ENCODE measurements around the gene SHB.
"Not testable (repeated sequence)": the region's sequence is repeated elsewhere in the genome, so short reads cannot be mapped to it uniquely, and the experiment has no call there.

The SHB gene

DNA sequence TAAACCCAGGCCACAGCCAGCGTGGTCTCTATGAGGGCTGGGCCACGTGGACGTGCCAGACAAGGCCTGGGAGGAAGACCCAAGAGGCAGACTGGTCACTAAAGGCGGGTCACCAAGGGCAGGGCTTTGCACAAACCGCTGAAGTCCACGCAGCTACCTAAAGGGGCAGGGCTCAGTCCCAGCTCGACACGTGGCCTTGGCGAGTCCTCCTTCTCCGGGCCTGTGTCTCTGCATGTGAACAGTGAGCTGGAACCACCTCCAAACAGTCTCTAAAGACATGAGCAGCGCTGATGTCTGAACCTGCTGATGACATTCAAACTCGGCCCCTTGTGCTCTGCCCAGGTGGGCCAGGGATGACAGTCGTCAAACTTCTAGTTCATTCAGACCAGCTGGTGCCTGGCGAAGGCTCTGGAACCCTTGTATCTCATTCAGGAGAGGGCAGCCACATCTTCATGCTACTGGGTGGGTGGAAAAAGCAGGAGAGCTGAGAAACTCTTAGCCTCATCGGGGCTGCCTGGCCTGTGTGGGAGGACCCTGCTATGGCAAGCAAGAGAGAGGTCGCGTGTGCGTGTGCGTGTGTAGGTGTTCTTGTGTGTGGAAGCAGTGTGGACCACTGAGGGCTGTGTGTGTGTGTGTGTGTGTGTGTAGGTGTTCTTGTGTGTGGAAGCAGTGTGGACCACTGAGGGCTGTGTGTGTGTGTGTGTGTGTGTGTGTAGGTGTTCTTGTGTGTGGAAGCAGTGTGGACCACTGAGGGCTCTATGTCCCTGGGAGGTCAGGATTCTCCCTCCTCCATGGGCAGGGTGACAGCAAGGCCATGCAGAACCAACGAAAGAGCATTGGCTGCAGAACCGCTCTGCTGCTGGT lies 151.0 kb downstream of the SHB start:
- no peak overlapping the region for H3K4me3 ChIP-seq (ENCODE audit: low read depth, low read length)
- no peaks in the 10 kb centered on the region for H3K27me3 ChIP-seq (ENCODE audit: control insufficient read depth, insufficient read depth, low read length)
- H3K4me1 ChIP-seq (ENCODE audit: control insufficient read depth, insufficient read depth, low read length) = peaks cover 55% of the 10 kb centered on the region
- no peak overlapping the region for H3K9ac ChIP-seq (ENCODE audit: low read length)
- no peak overlapping the region for H3K27ac ChIP-seq (ENCODE audit: low read depth, low read length)
- H3K36me3 ChIP-seq (ENCODE audit: control insufficient read depth, insufficient read depth, low read length) = peaks cover 10% of the 10 kb centered on the region; the same call in 1 of the 2 replicates
- H3K9me3 ChIP-seq (ENCODE audit: control insufficient read depth, insufficient read depth, low read depth, low read length) = no peaks in the 10 kb centered on the region

DNA sequence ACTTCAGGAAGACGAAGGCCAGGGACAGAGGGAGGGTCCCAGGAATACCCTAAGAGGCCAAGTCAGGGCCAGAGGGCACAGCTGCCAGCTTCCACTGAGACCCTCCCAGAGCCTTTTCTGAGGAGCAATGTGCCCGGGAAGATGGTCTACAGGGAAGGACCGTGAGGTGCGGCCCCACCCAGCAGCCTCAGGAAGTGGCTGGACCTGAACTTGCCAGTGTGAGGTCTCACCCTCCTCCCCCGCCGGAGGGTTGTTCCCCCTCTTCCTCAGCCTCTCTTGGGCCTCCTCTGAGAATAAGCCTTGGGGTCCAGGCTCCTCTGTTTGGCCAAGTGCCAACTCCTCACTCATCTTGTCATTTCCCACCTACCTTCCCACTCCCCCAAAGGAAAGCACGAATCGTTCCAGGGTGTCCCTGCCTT lies 151.7 kb downstream of the SHB start:
- Histone ChIP-seq H3K9ac (ENCODE audit: low read length) (no peak overlapping the region), H3K36me3 (ENCODE audit: control insufficient read depth, insufficient read depth, low read length) (peaks cover 10% of the 10 kb centered on the region; the same call in 1 of the 2 replicates), H3K27me3 (ENCODE audit: control insufficient read depth, insufficient read depth, low read length) (no peaks in the 10 kb centered on the region), H3K4me1 (ENCODE audit: control insufficient read depth, insufficient read depth, low read length) (peaks cover 48% of the 10 kb centered on the region), H3K9me3 (ENCODE audit: control insufficient read depth, insufficient read depth, low read depth, low read length) (no peaks in the 10 kb centered on the region), H3K27ac (ENCODE audit: low read depth, low read length) (no peak overlapping the region), H3K4me3 (ENCODE audit: low read depth, low read length) (no peak overlapping the region)

GRCh38 chr9:37916471-37917312 lies 152.3 kb downstream of the SHB start:
- peaks cover 10% of the 10 kb centered on the region; the same call in 1 of the 2 replicates for H3K36me3 ChIP-seq (ENCODE audit: control insufficient read depth, insufficient read depth, low read length)
- H3K27ac ChIP-seq (ENCODE audit: low read depth, low read length) = no peak overlapping the region
- H3K4me3 ChIP-seq (ENCODE audit: low read depth, low read length) = no peak overlapping the region
- H3K27me3 ChIP-seq (ENCODE audit: control insufficient read depth, insufficient read depth, low read length) = no peaks in the 10 kb centered on the region
- peaks cover 41% of the 10 kb centered on the region for H3K4me1 ChIP-seq (ENCODE audit: control insufficient read depth, insufficient read depth, low read length)
- H3K9me3 ChIP-seq (ENCODE audit: control insufficient read depth, insufficient read depth, low read depth, low read length) = no peaks in the 10 kb centered on the region
- no peak overlapping the region for H3K9ac ChIP-seq (ENCODE audit: low read length)

GRCh38 chr9:37915911-37916470 lies 153.0 kb downstream of the SHB start:
- H3K9ac ChIP-seq (ENCODE audit: low read length) = no peak overlapping the region
- H3K4me3 ChIP-seq (ENCODE audit: low read depth, low read length) = no peak overlapping the region
- no peak overlapping the region for H3K27ac ChIP-seq (ENCODE audit: low read depth, low read length)
- no peaks in the 10 kb centered on the region for H3K27me3 ChIP-seq (ENCODE audit: control insufficient read depth, insufficient read depth, low read length)
- peaks cover 10% of the 10 kb centered on the region; the same call in 1 of the 2 replicates for H3K36me3 ChIP-seq (ENCODE audit: control insufficient read depth, insufficient read depth, low read length)
- H3K9me3 ChIP-seq (ENCODE audit: control insufficient read depth, insufficient read depth, low read depth, low read length) = no peaks in the 10 kb centered on the region
- H3K4me1 ChIP-seq (ENCODE audit: control insufficient read depth, insufficient read depth, low read length) = peaks cover 34% of the 10 kb centered on the region

DNA sequence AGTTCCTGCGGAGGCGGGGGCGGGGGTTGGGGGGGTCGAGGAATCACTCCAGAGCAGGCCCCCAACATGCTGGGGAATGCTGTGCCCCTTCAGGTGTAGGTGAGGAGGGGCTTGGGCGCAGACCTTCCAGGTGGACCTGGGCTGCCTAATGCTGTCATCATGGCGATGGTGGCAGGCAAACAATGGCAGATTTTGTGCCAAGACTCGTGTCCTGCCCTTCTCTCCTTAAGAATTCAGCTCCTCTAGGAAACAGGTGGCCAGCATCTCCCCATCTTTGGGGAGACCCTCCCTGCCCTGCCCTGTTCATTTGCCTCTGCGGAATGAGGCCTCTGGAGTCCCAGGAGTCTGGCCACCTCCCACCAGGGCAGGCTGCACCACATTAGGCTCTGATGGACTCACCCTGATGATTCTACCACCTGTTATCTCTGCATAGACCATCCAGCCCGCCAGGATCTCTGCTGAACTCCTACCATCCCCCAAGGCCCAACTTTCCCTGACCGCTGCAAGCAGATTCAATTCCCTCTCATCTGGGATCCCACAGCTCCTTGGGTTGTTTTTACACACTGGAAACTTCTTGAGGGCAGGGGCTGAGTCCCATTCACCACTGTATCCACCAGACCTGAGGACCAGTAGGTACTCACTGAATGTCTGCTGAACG lies 154.2 kb downstream of the SHB start:
- no peak overlapping the region for H3K27ac ChIP-seq (ENCODE audit: low read depth, low read length)
- H3K9me3 ChIP-seq (ENCODE audit: control insufficient read depth, insufficient read depth, low read depth, low read length) = no peaks in the 10 kb centered on the region
- no peak overlapping the region for H3K4me3 ChIP-seq (ENCODE audit: low read depth, low read length)
- H3K9ac ChIP-seq (ENCODE audit: low read length) = no peak overlapping the region
- H3K36me3 ChIP-seq (ENCODE audit: control insufficient read depth, insufficient read depth, low read length) = peaks cover 10% of the 10 kb centered on the region; the same call in 1 of the 2 replicates
- H3K4me1 ChIP-seq (ENCODE audit: control insufficient read depth, insufficient read depth, low read length) = peaks cover 23% of the 10 kb centered on the region
- no peaks in the 10 kb centered on the region for H3K27me3 ChIP-seq (ENCODE audit: control insufficient read depth, insufficient read depth, low read length)

- Histone ChIP-seq H3K36me3 (ENCODE audit: control insufficient read depth, insufficient read depth, low read length) (peaks cover 10% of the 10 kb centered on the region; the same call in 1 of the 2 replicates), H3K4me1 (ENCODE audit: control insufficient read depth, insufficient read depth, low read length) (peaks cover 19% of the 10 kb centered on the region; the same call in 1 of the 2 replicates), H3K27ac (ENCODE audit: low read depth, low read length) (no peak overlapping the region), H3K27me3 (ENCODE audit: control insufficient read depth, insufficient read depth, low read length) (no peaks in the 10 kb centered on the region), H3K9me3 (ENCODE audit: control insufficient read depth, insufficient read depth, low read depth, low read length) (no peaks in the 10 kb centered on the region), H3K4me3 (ENCODE audit: low read depth, low read length) (no peak overlapping the region), H3K9ac (ENCODE audit: low read length) (no peak overlapping the region)
Observed at GRCh38 chr9:37914154-37914551, 154.9 kb downstream of the SHB start.

- H3K27me3 ChIP-seq (ENCODE audit: control insufficient read depth, insufficient read depth, low read length) = no peaks in the 10 kb centered on the region
- H3K4me1 ChIP-seq (ENCODE audit: control insufficient read depth, insufficient read depth, low read length) = peaks cover 14% of the 10 kb centered on the region; the same call in 1 of the 2 replicates
- H3K36me3 ChIP-seq (ENCODE audit: control insufficient read depth, insufficient read depth, low read length) = peaks cover 10% of the 10 kb centered on the region; the same call in 1 of the 2 replicates
- H3K27ac ChIP-seq (ENCODE audit: low read depth, low read length) = no peak overlapping the region
- H3K9ac ChIP-seq (ENCODE audit: low read length) = no peak overlapping the region
- no peak overlapping the region for H3K4me3 ChIP-seq (ENCODE audit: low read depth, low read length)
- H3K9me3 ChIP-seq (ENCODE audit: control insufficient read depth, insufficient read depth, low read depth, low read length) = no peaks in the 10 kb centered on the region
Observed at GRCh38 chr9:37913480-37914153, 155.4 kb downstream of the SHB start.

DNA sequence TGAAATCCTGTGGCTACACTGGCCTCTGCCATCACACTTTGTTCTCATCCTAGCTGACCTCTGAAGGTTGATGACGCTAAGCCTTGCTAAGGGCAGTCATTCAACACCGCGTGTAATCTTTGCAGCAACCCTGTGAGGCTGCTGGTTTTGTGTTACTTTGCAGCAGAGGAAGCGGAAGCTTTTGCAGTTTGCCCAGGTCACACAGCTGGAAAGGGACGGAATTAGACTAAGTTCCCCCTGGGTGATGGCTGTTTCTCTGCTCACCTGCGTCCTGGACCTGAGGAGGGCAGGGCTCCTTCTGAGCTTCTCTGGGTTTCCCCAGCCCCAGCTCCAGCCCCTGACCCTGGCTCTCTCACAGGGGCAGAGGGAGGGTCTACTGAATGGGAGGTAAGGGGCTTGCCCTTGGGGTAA lies 157.8 kb downstream of the SHB start:
- H3K36me3 ChIP-seq (ENCODE audit: control insufficient read depth, insufficient read depth, low read length) = no peaks in the 10 kb centered on the region
- no peaks in the 10 kb centered on the region for H3K27me3 ChIP-seq (ENCODE audit: control insufficient read depth, insufficient read depth, low read length)
- no peak overlapping the region for H3K27ac ChIP-seq (ENCODE audit: low read depth, low read length)
- peaks cover 13% of the 10 kb centered on the region; the same call in 1 of the 2 replicates for H3K4me1 ChIP-seq (ENCODE audit: control insufficient read depth, insufficient read depth, low read length)
- H3K4me3 ChIP-seq (ENCODE audit: low read depth, low read length) = no peak overlapping the region
- H3K9me3 ChIP-seq (ENCODE audit: control insufficient read depth, insufficient read depth, low read depth, low read length) = no peaks in the 10 kb centered on the region
- no peak overlapping the region for H3K9ac ChIP-seq (ENCODE audit: low read length)

DNA sequence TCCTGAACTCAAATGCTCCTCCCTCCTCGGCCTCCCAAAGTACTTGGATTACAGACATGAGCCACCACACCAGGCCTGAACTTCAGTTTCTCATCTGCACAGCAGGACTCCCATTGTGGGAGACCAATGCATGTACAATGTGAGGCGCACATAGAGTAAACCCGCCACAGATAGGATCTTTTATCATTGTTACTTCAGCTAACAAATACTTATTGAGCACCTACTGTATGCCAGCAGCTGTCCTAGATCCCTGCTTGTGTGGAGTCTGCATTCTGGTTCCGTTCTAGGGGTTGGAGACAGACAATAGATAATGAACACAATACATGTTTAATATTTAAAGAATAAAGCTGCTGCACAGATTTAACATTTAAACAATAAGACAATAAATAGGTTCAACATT lies 158.8 kb downstream of the SHB start:
- Histone ChIP-seq H3K36me3 (ENCODE audit: control insufficient read depth, insufficient read depth, low read length) (no peaks in the 10 kb centered on the region), H3K27me3 (ENCODE audit: control insufficient read depth, insufficient read depth, low read length) (no peaks in the 10 kb centered on the region; the same call in 1 of the 2 replicates), H3K9ac (ENCODE audit: low read length) (no peak overlapping the region), H3K27ac (ENCODE audit: low read depth, low read length) (no peak overlapping the region), H3K9me3 (ENCODE audit: control insufficient read depth, insufficient read depth, low read depth, low read length) (no peaks in the 10 kb centered on the region), H3K4me1 (ENCODE audit: control insufficient read depth, insufficient read depth, low read length) (peaks cover 13% of the 10 kb centered on the region), H3K4me3 (ENCODE audit: low read depth, low read length) (no peak overlapping the region)

DNA sequence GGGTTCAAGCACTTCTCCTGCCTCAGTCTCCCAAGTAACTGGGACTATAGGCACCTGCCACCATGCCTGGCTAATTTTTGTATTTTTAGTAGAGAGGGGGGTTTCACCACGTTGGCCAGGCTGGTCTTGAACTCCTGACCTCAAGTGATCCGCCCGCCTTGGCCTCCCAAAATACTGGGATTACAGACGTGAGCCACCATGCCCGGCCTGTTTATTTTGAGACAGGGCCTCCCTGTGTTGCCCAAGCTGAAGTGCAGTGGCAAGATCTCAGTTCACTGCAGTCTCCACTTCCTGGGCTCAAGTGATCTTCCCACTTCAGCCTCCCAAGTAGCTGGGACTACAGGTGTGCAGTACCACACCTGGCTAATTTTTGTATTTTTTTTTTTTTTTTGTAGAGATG lies 159.2 kb downstream of the SHB start:
- not testable (repeated sequence) for H3K9ac ChIP-seq (ENCODE audit: low read length); H3K27me3 ChIP-seq (ENCODE audit: control insufficient read depth, insufficient read depth, low read length); H3K9me3 ChIP-seq (ENCODE audit: control insufficient read depth, insufficient read depth, low read depth, low read length)

More for the DNA sequence above, 159.2 kb downstream of the SHB start:
- not testable (repeated sequence) for H3K4me3 ChIP-seq (ENCODE audit: low read depth, low read length); H3K27ac ChIP-seq (ENCODE audit: low read depth, low read length); H3K36me3 ChIP-seq (ENCODE audit: control insufficient read depth, insufficient read depth, low read length)
- H3K4me1 ChIP-seq (ENCODE audit: control insufficient read depth, insufficient read depth, low read length) = peaks cover 14% of the 10 kb centered on the region
